Measurements from ENCODE around the gene ATP4A.

The ATP4A gene

GRCh38 chr19:35549174-35549788, 14.2 kb downstream of the ATP4A start:
- DNase-seq: no peak

- DNase-seq: no peak
Observed at GRCh38 chr19:35546532-35546931, 16.9 kb downstream of the ATP4A start.

GRCh38 chr19:35545855-35546381, 17.5 kb downstream of the ATP4A start:
- DNase-seq: no peak

- peak; percentile 94 for DNase-seq
Observed at GRCh38 chr19:35545001-35545854, 18.2 kb downstream of the ATP4A start, which contains the start of gene TMEM147. TSS of gene TMEM147 (plus strand) at chr19:35545626. CDS start at chr19:35545740, 114 bp downstream.

GRCh38 chr19:35544110-35544802, 19.2 kb downstream of the ATP4A start:
- no peak for DNase-seq

- no peak for DNase-seq
Observed at GRCh38 chr19:35543280-35544109, 20.0 kb downstream of the ATP4A start.

GRCh38 chr19:35542209-35542608, 21.2 kb downstream of the ATP4A start:
- no peak for DNase-seq

GRCh38 chr19:35540356-35540927, 23.0 kb downstream of the ATP4A start:
- no peak for DNase-seq

GRCh38 chr19:35539850-35540249, 23.6 kb downstream of the ATP4A start:
- no peak for DNase-seq

GRCh38 chr19:35539314-35539713, 24.1 kb downstream of the ATP4A start:
- no peak for DNase-seq

GRCh38 chr19:35534803-35535480, 28.5 kb downstream of the ATP4A start:
- no peak for DNase-seq

- DNase-seq: no peak
Observed at GRCh38 chr19:35533822-35534392, 29.6 kb downstream of the ATP4A start.

- DNase-seq: no peak
Observed at GRCh38 chr19:35533201-35533821, 30.1 kb downstream of the ATP4A start, which contains the start of gene GAPDHS. TSS of gene GAPDHS (plus strand) at chr19:35533456. CDS start at chr19:35533528, 72 bp downstream.

GRCh38 chr19:35531291-35531690, 32.2 kb downstream of the ATP4A start:
- DNase-seq: no peak

GRCh38 chr19:35529241-35530218, 33.9 kb downstream of the ATP4A start:
- DNase-seq: no peak

GRCh38 chr19:35528218-35529038, 35.0 kb downstream of the ATP4A start, which contains the start of gene SBSN:
TSS of gene SBSN (minus strand) at chr19:35528311. CDS start at chr19:35528281, 30 bp downstream.
- no peak for DNase-seq

- no peak for DNase-seq
Observed at GRCh38 chr19:35525873-35526272, 37.6 kb downstream of the ATP4A start.

GRCh38 chr19:35524181-35524837, 39.1 kb downstream of the ATP4A start:
- no peak for DNase-seq

All from right forelimb (tissue), 1 donor.